Hepatocyte (in vitro differentiated cells): ENCODE measurements around the gene MED16.

Experiments used
- CTCF ChIP-seq: fragments of 200-600 bp; sonication (generic); IDR thresholded peaks from 2 replicates; pipeline ENCODE4 v1.5.1; 2016; ENCODE audit warnings: antibody characterized with exemption, mild to moderate bottlenecking; ENCODE audit not compliant: poor library complexity
- EZH2 ChIP-seq: fragments of 200-600 bp; sonication (generic); IDR thresholded peaks from 2 replicates; pipeline ENCODE4 v1.6.1; 2016; ENCODE audit warnings: antibody characterized with exemption, mild to moderate bottlenecking, borderline replicate concordance

- TF ChIP-seq CTCF (no peak), EZH2 (no peak)
Observed at GRCh38 chr19:831407-832369, 61.3 kb downstream of the MED16 start.
